ENCODE data around the gene RNF152. TPM values are rescaled to one million over a fixed set of nuclear protein-coding genes. Genes with fewer than 3 reads are reported as not detected.

Gene RNF152
- total RNA-seq, 1 experiment from 2014 or later: 2.3 TPM

- Histone ChIP-seq H3K9ac (ENCODE audit: extremely low read depth, insufficient read length, low read length) (no peak overlapping the region), H4K91ac (ENCODE audit: insufficient read length, low read depth, low read length) (no peak overlapping the region), H2AK5ac (ENCODE audit: insufficient read length, low read length) (no peak overlapping the region), H2BK120ac (ENCODE audit: low read depth, low read length, poor library complexity, severe bottlenecking) (no peak overlapping the region), H2BK12ac (ENCODE audit: insufficient read length, low read depth, low read length) (no peak overlapping the region), H3K79me2 (ENCODE audit: insufficient read depth, low read length) (no peaks in the 10 kb centered on the region), H3K4ac (ENCODE audit: low read depth, low read length) (no peak overlapping the region), H3K14ac (ENCODE audit: insufficient read depth, low read length) (no peak overlapping the region), H3K27ac (ENCODE audit: insufficient read length, low read depth, low read length) (no peak overlapping the region), H2AFZ (ENCODE audit: low read length) (no peak overlapping the region), H2BK15ac (ENCODE audit: low read depth, low read length) (no peak overlapping the region), H3K56ac (ENCODE audit: insufficient read length, low read depth, low read length) (no peak overlapping the region), H3K4me1 (ENCODE audit: insufficient read depth, low read length) (no peaks in the 10 kb centered on the region), H2BK5ac (ENCODE audit: insufficient read length, low read length) (no peak overlapping the region), H4K20me1 (ENCODE audit: control insufficient read depth, insufficient read depth, insufficient read length) (no peaks in the 10 kb centered on the region), H4K8ac (replicated peaks; ENCODE audit: insufficient read length, low read depth, low read length) (no peak overlapping the region), H3K79me1 (ENCODE audit: insufficient read depth, low read depth, low read length, poor library complexity, severe bottlenecking) (no peaks in the 10 kb centered on the region), H2BK20ac (ENCODE audit: low read depth, low read length, poor library complexity, severe bottlenecking) (no peak overlapping the region), H4K5ac (ENCODE audit: insufficient read length, low read depth, low read length) (no peak overlapping the region), H3K18ac (ENCODE audit: insufficient read length, low read depth, low read length) (no peak overlapping the region), H3K4me2 (ENCODE audit: insufficient read depth, insufficient read length, low read length) (no peak overlapping the region), H3K23me2 (ENCODE audit: insufficient read length, low read depth, low read length, poor library complexity, severe bottlenecking) (no peaks in the 10 kb centered on the region), H3K9me3 (ENCODE audit: control insufficient read depth, low read depth, low read length) (no peaks in the 10 kb centered on the region), H3T11ph (ENCODE audit: low read length) (no peak overlapping the region), H3K23ac (ENCODE audit: insufficient read length, low read depth, low read length) (no peak overlapping the region), H3K27me3 (ENCODE audit: insufficient read depth, low read length) (no peaks in the 10 kb centered on the region)
- WGBS (ENCODE audit: extremely low coverage, insufficient read length, low lambda C conversion rate): no CpG with 5 or more reads among the region's 2 CpGs
- H3K4me3 Mint-ChIP-seq: no peak overlapping the region
- no peak overlapping the region for H3K27ac Mint-ChIP-seq
- peaks cover 0 to 4% (median 0%) of the 10 kb centered on the region in 3 experiments; a peak in 3 of 7 replicates for H3K36me3 Mint-ChIP-seq (ENCODE audit: insufficient read depth in 1 of 3, low read depth in 3 of 3)
- H3K27me3 Mint-ChIP-seq (ENCODE audit: low read depth): no peaks in the 10 kb centered on the region
- no peak for DNase-seq
- peaks cover 0 to 2% of the 10 kb centered on the region in 2 experiments; a peak in 2 of 5 replicates for H3K9me3 Mint-ChIP-seq
- H3K4me1 Mint-ChIP-seq: peaks cover 3 to 4% of the 10 kb centered on the region in 2 experiments
- TF ChIP-seq CTCF (conservative IDR thresholded peaks at IDR 0.05): no peak
These were observed 59.9 kb downstream of the RNF152 start for GRCh38 chr18:61832858-61833257.
